Spleen (tissue), 11 donors: ENCODE data around the gene ORMDL1. TPM values are rescaled to one million over a fixed set of nuclear protein-coding genes. Genes with fewer than 3 reads are reported as not detected.
A peak's percentile ranks its signal among the peaks of the same experiment; 100 is the strongest.
"Not testable (repeated sequence)": the region's sequence is repeated elsewhere in the genome, so short reads cannot be mapped to it uniquely, and the experiment has no call there.

Experiments
- DNase-seq: peaks from one replicate; pipeline ENCODE4 v3.0.0-alpha.2; 2020
- H3K27ac ChIP-seq, 8 donors: fragments of 200-600 bp; sonication (generic) in 7 of 8; 1 replicate in 4 of 8; 2 replicates in 4 of 8; pipeline versions ENCODE4 v1.5.0 to v1.8.0; 2016 to 2021; ENCODE audit warnings: inconsistent platforms in 4 of 8, mild to moderate bottlenecking in 4 of 8, moderate library complexity in 1 of 8
- H3K27me3 ChIP-seq, 7 donors: fragments of 200-600 bp; sonication (generic) in 6 of 7; replicated peaks in 1 of 7; 1 replicate in 4 of 7; 2 replicates in 3 of 7; pipeline versions ENCODE4 v1.5.0 to v1.8.0; 2016 to 2021; ENCODE audit warnings: inconsistent platforms in 3 of 7, mild to moderate bottlenecking in 1 of 7
- H3K36me3 ChIP-seq, 6 donors: fragments of 200-600 bp; sonication (generic) in 5 of 6; 1 replicate in 4 of 6; 2 replicates in 2 of 6; pipeline versions ENCODE4 v1.5.0 to v1.8.0; 2016 to 2021; ENCODE audit warnings: inconsistent platforms in 2 of 6
- H3K4me1 ChIP-seq, 6 donors: fragments of 200-600 bp; sonication (generic) in 5 of 6; 1 replicate in 3 of 6; 2 replicates in 3 of 6; pipeline versions ENCODE4 v1.5.0 to v1.8.0; 2016 to 2021; ENCODE audit warnings: inconsistent platforms in 3 of 6
- H3K4me3 ChIP-seq, 8 donors: fragments of 200-600 bp; sonication (generic) in 7 of 8; 1 replicate in 4 of 8; 2 replicates in 4 of 8; pipeline versions ENCODE4 v1.5.0 to v1.8.0; 2016 to 2021; ENCODE audit warnings: inconsistent platforms in 4 of 8, mild to moderate bottlenecking in 4 of 8, moderate library complexity in 2 of 8
- H3K9me3 ChIP-seq, 8 donors: fragments of 200-600 bp; sonication (generic) in 7 of 8; 1 replicate in 4 of 8; 2 replicates in 4 of 8; pipeline versions ENCODE4 v1.5.0 to v1.8.0; 2016 to 2021; ENCODE audit warnings: inconsistent platforms in 4 of 8
- POLR2A ChIP-seq, 3 donors: fragments of 450-650 bp; IDR thresholded peaks; one replicate each; pipeline ENCODE4 v1.5.1; 2017; ENCODE audit warnings: antibody characterized with exemption in 3 of 3, mild to moderate bottlenecking in 1 of 3
- POLR2AphosphoS5 ChIP-seq, 3 donors: sonication (generic); formaldehyde crosslinking; IDR thresholded peaks; one replicate each; pipeline ENCODE4 v1.5.1; 2017; ENCODE audit warnings: antibody characterized with exemption in 3 of 3
- WGBS, 5 donors: extraction: QIAGEN DNeasy Blood & Tissue Kit in 3 of 5; methylation state at CpG; one replicate each; pipeline versions ENCODE4 v1.1.5 to v1.1.7; 2013 to 2018; 5-methylcytosine and 5-hydroxymethylcytosine counted together
- intact Hi-C: fragments of 100-400 bp; cut with DNase I; formaldehyde crosslinking; loops from one replicate; pipeline ENCODE4 v1.15.0; 2023; ENCODE audit warnings: low total_unique reads
- polyA plus RNA-seq, 3 donors: library from polyadenylated mRNA; stranded (reverse); fragments of 200-250 nt; gene quantifications; one replicate each; pipeline ENCODE4 v1.2.1, GENCODE V29; 2013
- total RNA-seq, 7 donors: library from RNA; depleted of rRNA in 3 of 7; stranded (reverse); fragments of >200 nt in 3 of 7; fragmentation: NEBNext Ultra II Directional in 4 of 7; extraction: Animal tissue kit (Norgen Biotek cat#: 25700) in 4 of 7; gene quantifications; one replicate each; pipeline versions ENCODE4 v1.1.0 to v1.2.1, GENCODE V29; 2016 to 2021
- TF ChIP-seq, protein P1 (sequence below), 11 experiments: fragments of 200-600 bp in 7 of 11; fragments of 450-650 bp in 4 of 11; sonication (generic) in 4 of 11; IDR thresholded peaks in 8 of 11; conservative IDR thresholded peaks in 3 of 11; 1 replicate in 7 of 11; 2 replicates in 4 of 11; pipeline versions ENCODE4 v1.4.0 to v1.8.0; 2016 to 2021; ENCODE audit warnings: antibody characterized with exemption in 11 of 11, inconsistent platforms in 4 of 11, mild to moderate bottlenecking in 1 of 11
- donor health status: healthy with polysubstance abuse.
- donor health status: DM: no; HTN: no; CAD: no; lungs with moderate emphysema.
- donor health status: DM: no; HTN: no; CAD: no.
- donor health status: Bipolar disorder and iron deficiency.
- donor health status: healthy.
- donor health status: DM: no; HTN: no; CAD: no.
- donor health status: DM: yes; HTN: yes; CAD: no.

The ORMDL1 gene
- total and polyA plus RNA-seq, 10 donors: 61.9 to 276 (median 139) TPM

DNA sequence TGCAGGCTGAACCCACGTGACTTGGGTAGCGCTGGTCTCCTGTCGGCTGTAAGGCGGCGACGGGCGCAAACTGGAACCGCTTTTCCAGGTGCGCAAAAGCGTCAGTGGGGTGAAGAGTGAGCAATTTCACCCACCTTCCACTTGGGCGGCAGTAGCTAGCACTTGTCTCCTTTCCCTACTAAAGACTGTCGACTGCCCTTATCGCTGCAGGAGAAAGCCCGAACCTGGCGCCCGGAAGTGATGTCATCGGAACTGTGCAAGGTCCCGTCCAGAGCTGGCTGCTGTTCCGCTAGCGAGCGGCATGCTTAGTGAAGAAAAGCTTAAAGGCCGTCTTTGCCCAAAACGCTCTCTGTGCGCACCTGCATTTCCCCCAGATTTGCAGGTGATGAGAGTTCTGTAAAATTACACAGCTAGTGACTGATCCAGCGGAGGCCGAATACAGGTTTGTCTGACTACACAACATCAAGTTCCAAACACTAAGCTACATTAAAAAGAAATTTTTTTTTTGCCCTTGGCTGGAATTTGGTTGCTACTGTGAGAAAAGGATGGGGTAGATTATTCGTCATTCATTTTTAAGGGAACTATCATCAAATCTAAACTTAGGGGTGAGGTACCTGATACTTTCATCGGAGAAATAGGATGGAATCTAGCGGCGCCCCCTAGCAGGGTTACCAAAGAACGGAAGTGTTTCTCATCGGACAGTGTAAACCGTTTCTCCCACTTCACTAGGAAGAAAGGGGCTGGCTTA is 21.4 kb downstream of the ORMDL1 start, which contains the start of gene OSGEPL1:
Gene OSGEPL1 (minus strand): TSS at position 242 of the 748 bp plus-strand sequence. CDS start 1,152 bp downstream, outside the sequence.
- peak; percentile 98 for DNase-seq
- Histone ChIP-seq H3K4me3 (peak within 1 kb of the TSS; percentile 64 to 84 (median 79)), H3K4me1 (peaks cover 8 to 26% (median 20%) of the 10 kb centered on the region in 6 donors), H3K36me3 (peaks cover 0 to 32% (median 5%) of the 10 kb centered on the region in 6 donors), H3K27ac (peak within 1 kb of the TSS; percentile 89 to 94 (median 91)), H3K27me3 (no peaks in the 10 kb centered on the region), H3K9me3 (no peaks in the 10 kb centered on the region)
- TF ChIP-seq POLR2A (IDR thresholded peaks at IDR 0.05): no peak
- TF ChIP-seq, protein P1, sequence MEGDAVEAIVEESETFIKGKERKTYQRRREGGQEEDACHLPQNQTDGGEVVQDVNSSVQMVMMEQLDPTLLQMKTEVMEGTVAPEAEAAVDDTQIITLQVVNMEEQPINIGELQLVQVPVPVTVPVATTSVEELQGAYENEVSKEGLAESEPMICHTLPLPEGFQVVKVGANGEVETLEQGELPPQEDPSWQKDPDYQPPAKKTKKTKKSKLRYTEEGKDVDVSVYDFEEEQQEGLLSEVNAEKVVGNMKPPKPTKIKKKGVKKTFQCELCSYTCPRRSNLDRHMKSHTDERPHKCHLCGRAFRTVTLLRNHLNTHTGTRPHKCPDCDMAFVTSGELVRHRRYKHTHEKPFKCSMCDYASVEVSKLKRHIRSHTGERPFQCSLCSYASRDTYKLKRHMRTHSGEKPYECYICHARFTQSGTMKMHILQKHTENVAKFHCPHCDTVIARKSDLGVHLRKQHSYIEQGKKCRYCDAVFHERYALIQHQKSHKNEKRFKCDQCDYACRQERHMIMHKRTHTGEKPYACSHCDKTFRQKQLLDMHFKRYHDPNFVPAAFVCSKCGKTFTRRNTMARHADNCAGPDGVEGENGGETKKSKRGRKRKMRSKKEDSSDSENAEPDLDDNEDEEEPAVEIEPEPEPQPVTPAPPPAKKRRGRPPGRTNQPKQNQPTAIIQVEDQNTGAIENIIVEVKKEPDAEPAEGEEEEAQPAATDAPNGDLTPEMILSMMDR (IDR thresholded peaks at IDR 0.05 in 8 of 11, conservative IDR thresholded peaks at IDR 0.05 in 3 of 11): peak in 10 of 11 experiments; percentile 14 to 55 (median 32)
- TF ChIP-seq POLR2AphosphoS5 (IDR thresholded peaks at IDR 0.05): peak; percentile 72 to 89 (median 88)
- 0 to 1% (median 0%) methylated on average over 26 to 33 of the region's 33 CpGs for WGBS, 5 donors
- intact Hi-C loops: no loop called here

- peak overlapping the region; percentile 64 to 84 (median 79) for H3K4me3 ChIP-seq
- H3K36me3 ChIP-seq: peaks cover 0 to 30% (median 5%) of the 10 kb centered on the region in 6 donors
- intact Hi-C loops: no loop called here
- peak overlapping the region; percentile 89 to 94 (median 91) for H3K27ac ChIP-seq
- no peak for DNase-seq
- no peak for TF ChIP-seq POLR2AphosphoS5 (IDR thresholded peaks at IDR 0.05)
- TF ChIP-seq, protein P1 (IDR thresholded peaks at IDR 0.05 in 8 of 11, conservative IDR thresholded peaks at IDR 0.05 in 3 of 11): no peak
- TF ChIP-seq POLR2A (IDR thresholded peaks at IDR 0.05): no peak
- peaks cover 8 to 26% (median 20%) of the 10 kb centered on the region in 6 donors for H3K4me1 ChIP-seq
- 0 to 2% (median 2%) methylated on average over 7 of the region's 7 CpGs for WGBS, 5 donors
- no peaks in the 10 kb centered on the region for H3K9me3 ChIP-seq
- H3K27me3 ChIP-seq: no peaks in the 10 kb centered on the region
These were observed 21.9 kb downstream of the ORMDL1 start for GRCh38 chr2:189762229-189762550.

DNA sequence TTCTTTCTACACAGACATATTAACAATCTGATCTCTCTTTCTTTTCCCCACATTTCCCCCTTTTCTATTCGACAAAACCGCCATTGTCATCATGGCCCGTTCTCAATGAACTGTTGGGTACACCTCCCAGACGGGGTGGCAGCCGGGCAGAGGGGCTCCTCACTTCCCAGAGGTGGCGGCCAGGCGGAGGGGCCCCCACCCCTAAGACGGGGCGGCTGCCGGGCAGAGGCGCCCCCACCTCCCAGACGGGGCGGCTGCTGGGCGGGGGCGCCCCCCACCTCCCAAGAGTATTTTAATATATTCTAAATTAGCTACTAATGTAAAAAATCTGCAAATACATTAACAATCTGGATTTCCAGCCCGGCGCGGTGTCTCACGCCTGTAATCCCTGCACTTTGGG is 24.0 kb downstream of the ORMDL1 start:
- H3K9me3 ChIP-seq, H3K4me3 ChIP-seq, H3K27me3 ChIP-seq, H3K27ac ChIP-seq, DNase-seq, intact Hi-C loops: not testable (repeated sequence)
- H3K36me3 ChIP-seq: peaks cover 0 to 32% (median 0%) of the 10 kb centered on the region in 6 donors
- 93 to 98% (median 96%) methylated on average over 8 to 19 of the region's 19 CpGs for WGBS, 5 donors
- peaks cover 8 to 26% (median 20%) of the 10 kb centered on the region in 6 donors for H3K4me1 ChIP-seq

GRCh38 chr2:189756311-189756952 is 27.7 kb downstream of the ORMDL1 start:
- no peak for DNase-seq
- 87 to 95% (median 91%) methylated on average over 2 of the region's 2 CpGs for WGBS, 5 donors
- Histone ChIP-seq H3K4me1 (peaks cover 2 to 5% (median 3%) of the 10 kb centered on the region in 6 donors), H3K9me3 (no peaks in the 10 kb centered on the region), H3K4me3 (no peak overlapping the region), H3K27me3 (no peaks in the 10 kb centered on the region), H3K27ac (no peak overlapping the region), H3K36me3 (peaks cover 0 to 69% (median 21%) of the 10 kb centered on the region in 6 donors)
- intact Hi-C loops: no loop called here
- TF ChIP-seq POLR2A (IDR thresholded peaks at IDR 0.05) (no peak), POLR2AphosphoS5 (IDR thresholded peaks at IDR 0.05) (no peak)
- TF ChIP-seq, protein P1 (IDR thresholded peaks at IDR 0.05 in 8 of 11, conservative IDR thresholded peaks at IDR 0.05 in 3 of 11): no peak
